Transverse colon (tissue), 3 donors: ENCODE measurements around the gene ZBTB44.
"Not testable (repeated sequence)": the region's sequence is repeated elsewhere in the genome, so short reads cannot be mapped to it uniquely, and the experiment has no call there.

Experiments
- POLR2A ChIP-seq: fragments of 450-650 bp; IDR thresholded peaks from one replicate; pipeline ENCODE4 v1.6.1; 2016; ENCODE audit warnings: antibody characterized with exemption, mild to moderate bottlenecking, moderate library complexity
- TF ChIP-seq, protein P1 (sequence below), 5 experiments: fragments of 200-600 bp in 3 of 5; fragments of 450-650 bp in 2 of 5; sonication (generic) in 3 of 5; IDR thresholded peaks; 1 replicate in 2 of 5; 2 replicates in 3 of 5; pipeline ENCODE4 v1.5.1; 2016 to 2017; ENCODE audit warnings: antibody characterized with exemption in 5 of 5, inconsistent platforms in 3 of 5, mild to moderate bottlenecking in 2 of 5, moderate library complexity in 1 of 5

- TF ChIP-seq POLR2A: not testable (repeated sequence)
- TF ChIP-seq, protein P1, sequence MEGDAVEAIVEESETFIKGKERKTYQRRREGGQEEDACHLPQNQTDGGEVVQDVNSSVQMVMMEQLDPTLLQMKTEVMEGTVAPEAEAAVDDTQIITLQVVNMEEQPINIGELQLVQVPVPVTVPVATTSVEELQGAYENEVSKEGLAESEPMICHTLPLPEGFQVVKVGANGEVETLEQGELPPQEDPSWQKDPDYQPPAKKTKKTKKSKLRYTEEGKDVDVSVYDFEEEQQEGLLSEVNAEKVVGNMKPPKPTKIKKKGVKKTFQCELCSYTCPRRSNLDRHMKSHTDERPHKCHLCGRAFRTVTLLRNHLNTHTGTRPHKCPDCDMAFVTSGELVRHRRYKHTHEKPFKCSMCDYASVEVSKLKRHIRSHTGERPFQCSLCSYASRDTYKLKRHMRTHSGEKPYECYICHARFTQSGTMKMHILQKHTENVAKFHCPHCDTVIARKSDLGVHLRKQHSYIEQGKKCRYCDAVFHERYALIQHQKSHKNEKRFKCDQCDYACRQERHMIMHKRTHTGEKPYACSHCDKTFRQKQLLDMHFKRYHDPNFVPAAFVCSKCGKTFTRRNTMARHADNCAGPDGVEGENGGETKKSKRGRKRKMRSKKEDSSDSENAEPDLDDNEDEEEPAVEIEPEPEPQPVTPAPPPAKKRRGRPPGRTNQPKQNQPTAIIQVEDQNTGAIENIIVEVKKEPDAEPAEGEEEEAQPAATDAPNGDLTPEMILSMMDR (IDR thresholded peaks at IDR 0.05): not testable (repeated sequence)
These were observed 16.7 kb upstream of the ZBTB44 start for GRCh38 chr11:130331397-130331796.
